ENCODE results near the gene CRISP1.
"Not testable (repeated sequence)": the region's sequence is repeated elsewhere in the genome, so short reads cannot be mapped to it uniquely, and the experiment has no call there.

Gene CRISP1

DNA sequence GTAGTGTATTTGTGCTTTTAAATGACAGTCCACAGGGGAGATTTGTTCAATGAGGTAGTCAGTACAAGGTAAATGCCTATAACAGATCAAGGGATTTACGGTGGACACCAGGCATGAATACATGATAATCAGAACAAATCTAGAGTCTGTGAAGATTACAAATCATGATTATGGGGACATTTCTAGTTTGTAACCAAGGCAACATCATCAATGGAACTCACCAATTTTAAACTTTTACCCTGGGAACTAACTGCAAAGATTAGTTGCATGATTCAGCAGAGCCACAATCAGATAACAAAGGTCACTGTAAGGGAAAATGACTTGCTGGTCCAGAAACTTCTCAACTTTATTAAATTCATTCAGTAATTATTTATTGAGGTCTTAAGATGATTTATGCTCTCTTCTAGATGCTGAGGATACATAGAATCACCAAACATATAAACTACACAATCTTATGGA is at the start of gene CRISP1:
TSS of gene CRISP1 (minus strand) at position 51 of the 459 bp plus-strand sequence. CDS start 9,135 bp downstream, outside the sequence.
- DNase-seq (ENCODE audit: low spot score) = no peak

DNA sequence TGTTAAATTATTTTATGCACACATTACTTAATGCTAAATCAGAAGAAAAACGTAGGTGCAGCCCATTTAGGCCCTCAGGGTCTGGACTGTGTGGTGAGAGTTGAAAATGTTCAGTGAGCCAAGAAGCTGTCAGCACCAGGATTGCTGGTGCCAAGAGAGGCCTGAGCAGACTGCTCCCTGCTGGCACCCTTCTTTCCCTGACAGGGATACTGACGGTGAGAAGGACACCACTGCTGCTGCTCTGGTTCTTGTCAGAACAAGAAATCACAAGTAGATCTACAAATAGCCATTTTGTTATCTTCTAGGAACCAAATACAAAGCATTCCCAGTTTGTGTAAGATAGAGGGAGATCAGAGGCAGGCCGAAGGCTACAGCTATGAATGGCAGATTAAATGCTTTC is 48.7 kb upstream of the CRISP1 start:
- no peak for DNase-seq (ENCODE audit: low spot score)

GRCh38 chr6:49913636-49914375 is 47.5 kb upstream of the CRISP1 start:
- no peak for DNase-seq (ENCODE audit: low spot score)

- DNase-seq (ENCODE audit: low spot score) = no peak
These were observed 45.9 kb upstream of the CRISP1 start for GRCh38 chr6:49912196-49912595.

- DNase-seq (ENCODE audit: low spot score) = no peak
These were observed 44.9 kb upstream of the CRISP1 start for GRCh38 chr6:49911252-49911651.

- no peak for DNase-seq (ENCODE audit: low spot score)
These were observed 43.2 kb upstream of the CRISP1 start for GRCh38 chr6:49909563-49909962.

- no peak for DNase-seq (ENCODE audit: low spot score)
These were observed 40.2 kb upstream of the CRISP1 start for GRCh38 chr6:49906526-49906925.

- DNase-seq (ENCODE audit: low spot score) = no peak
These were observed 39.0 kb upstream of the CRISP1 start for GRCh38 chr6:49905296-49905695.

- no peak for DNase-seq (ENCODE audit: low spot score)
These were observed 36.5 kb upstream of the CRISP1 start for GRCh38 chr6:49902856-49903255.

GRCh38 chr6:49898904-49899566 is 32.7 kb upstream of the CRISP1 start:
- DNase-seq (ENCODE audit: low spot score) = no peak

DNA sequence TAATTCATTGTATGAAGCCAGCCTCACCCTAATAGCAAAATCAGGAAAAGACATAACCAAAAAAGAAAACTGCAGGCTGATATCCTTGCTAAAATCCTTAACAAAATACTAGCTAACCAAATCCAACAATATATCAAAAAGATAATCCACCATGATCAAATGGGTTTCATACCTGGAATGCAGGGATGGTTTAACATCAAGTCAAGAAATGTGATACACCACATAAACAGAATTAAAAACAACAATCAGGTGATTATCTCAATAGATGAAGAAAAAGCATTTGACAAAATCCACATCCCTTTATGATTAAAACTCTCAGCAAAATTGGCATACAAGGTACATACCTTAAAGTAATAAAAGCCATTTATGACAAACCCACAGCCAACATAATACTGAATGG is 29.2 kb upstream of the CRISP1 start:
- DNase-seq (ENCODE audit: low spot score) = not testable (repeated sequence)

DNA sequence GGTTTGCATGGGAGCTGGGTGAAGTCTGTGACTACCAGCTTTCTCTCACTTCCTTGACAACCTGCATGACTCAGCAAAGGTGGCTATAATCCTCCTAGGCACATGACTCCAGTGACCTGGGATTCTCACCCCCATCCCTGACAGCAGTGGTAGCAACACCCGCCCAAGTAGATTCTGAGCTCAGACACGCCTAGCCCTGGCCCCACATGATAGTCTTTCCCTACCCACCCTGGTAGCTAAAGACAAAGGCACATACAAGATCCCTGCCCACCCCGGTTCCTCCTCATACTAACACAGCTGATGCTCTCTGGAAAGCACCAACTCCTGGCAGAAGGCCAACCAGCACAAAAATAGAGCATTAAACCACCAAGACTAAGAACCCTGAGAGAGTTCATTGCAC is 25.9 kb upstream of the CRISP1 start:
- DNase-seq (ENCODE audit: low spot score) = no peak

DNA sequence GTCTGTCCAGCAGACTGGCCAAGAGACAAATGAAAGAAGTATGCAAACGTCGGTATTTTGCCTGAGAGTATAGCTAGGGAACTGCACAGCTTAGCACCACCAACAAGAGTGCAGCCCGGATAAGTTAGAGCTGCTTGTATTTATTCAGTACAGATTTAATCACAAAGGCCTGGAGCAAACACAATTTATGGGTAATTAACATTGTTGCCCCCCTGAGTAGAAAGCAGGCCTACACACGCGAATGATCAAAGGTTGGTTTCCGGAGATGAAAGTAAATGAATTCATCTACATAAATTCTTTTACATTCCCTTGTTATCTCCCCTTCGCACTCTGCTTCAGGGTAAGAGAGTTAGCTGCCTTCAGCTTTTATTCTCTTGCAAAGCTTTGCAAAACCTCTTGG is 24.7 kb upstream of the CRISP1 start:
- no peak for DNase-seq (ENCODE audit: low spot score)

GRCh38 chr6:49888742-49889431 is 22.6 kb upstream of the CRISP1 start:
- no peak for DNase-seq (ENCODE audit: low spot score)

DNA sequence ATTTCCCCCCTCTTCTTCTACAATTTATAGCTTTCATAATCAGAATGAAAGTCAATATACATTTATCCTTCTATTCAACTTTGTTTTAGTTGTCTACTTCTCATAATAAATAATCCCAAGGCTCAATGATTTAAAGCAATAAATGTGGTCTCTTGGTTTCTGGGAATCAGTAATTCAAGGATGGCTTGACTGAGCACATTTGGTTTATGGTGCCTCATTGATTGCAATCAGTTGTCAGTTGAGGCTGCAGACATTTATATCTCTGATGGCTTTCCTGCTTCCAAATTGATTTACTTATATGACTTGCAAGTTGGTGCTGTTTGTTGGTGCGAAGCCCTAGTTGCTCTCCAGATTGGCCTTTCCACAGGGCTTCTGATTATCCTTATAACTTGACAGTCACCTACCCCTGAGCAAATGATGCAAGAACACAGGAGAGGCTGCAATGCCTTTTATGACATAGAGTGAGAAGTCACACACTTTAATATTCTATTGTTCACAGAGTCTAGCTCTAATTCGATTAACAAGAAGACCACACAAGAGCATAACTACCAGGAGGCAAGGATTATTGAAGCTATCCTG is 2.7 kb upstream of the CRISP1 start:
- DNase-seq (ENCODE audit: low spot score) = no peak

DNA sequence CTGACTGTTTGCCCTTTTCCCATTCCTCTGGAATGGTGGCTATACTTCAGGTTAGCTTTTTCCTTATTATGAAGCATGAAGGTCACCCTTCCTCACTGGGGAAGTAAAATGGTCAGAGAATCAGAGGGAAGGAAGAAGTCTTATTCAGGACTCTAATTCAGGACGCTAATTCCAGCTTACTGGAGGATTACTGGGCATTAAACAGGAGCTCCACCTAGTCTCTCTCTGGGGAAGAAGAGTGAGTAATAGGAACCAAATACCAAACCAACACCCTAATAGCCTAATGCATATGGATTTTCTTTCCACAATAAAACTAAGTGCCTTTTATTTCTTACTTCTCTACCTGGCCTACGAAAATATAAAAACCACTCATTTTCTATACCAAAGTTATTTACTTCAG is 10.1 kb downstream of the CRISP1 start:
- DNase-seq (ENCODE audit: low spot score) = no peak

DNA sequence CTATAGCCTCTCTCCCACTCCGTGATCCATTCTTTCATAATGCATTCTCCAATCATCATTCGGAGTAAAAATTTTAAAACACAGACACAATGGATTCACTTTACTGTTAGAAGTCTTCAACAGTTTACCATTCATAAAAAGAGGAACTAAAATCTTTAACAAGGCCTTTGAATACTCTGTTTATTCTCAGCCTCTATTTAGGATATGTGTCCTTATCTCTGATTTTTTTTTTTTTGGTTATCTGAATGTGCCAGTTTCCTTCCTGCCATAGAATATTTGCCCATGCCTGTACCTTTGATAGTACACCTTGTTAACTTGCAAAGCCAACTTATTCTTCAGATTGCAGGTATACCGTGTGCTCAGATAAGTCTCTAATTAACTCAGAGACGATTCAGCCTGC is 11.1 kb downstream of the CRISP1 start:
- no peak for DNase-seq (ENCODE audit: low spot score)

GRCh38 chr6:49852975-49853374 is 13.4 kb downstream of the CRISP1 start:
- no peak for DNase-seq (ENCODE audit: low spot score)

- DNase-seq (ENCODE audit: low spot score) = peak; percentile 51
These were observed 17.0 kb downstream of the CRISP1 start for GRCh38 chr6:49849213-49849907.

- DNase-seq (ENCODE audit: low spot score) = no peak
These were observed 18.7 kb downstream of the CRISP1 start for GRCh38 chr6:49847673-49848072.

DNA sequence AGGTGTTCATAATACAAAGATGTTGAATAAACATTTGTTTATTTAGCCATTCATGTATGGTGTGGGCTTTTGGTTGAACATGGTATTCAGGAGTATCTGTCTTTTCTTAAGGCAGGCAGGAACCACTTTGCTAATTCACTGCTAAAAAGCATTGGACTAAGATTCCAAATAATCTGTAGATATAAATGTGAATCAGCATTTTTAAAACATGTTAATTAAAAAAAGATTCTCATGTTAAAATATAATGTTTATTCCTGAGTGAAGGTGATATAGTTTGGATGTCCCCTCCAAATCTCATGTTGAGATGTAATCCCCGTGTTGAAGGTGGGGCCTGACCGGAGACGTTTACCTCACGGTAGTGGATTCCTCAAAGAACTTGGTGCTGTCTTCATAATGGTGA is 19.3 kb downstream of the CRISP1 start:
- DNase-seq (ENCODE audit: low spot score) = no peak

GRCh38 chr6:49841424-49841823 is 24.9 kb downstream of the CRISP1 start:
- no peak for DNase-seq (ENCODE audit: low spot score)

All from left forelimb (tissue), 1 donor.